ENCODE data around the gene RPS6KB2. TPM values are rescaled to one million over a fixed set of nuclear protein-coding genes. Genes with fewer than 3 reads are reported as not detected.

Gene RPS6KB2
- total and polyA plus RNA-seq, 2 of the 4 experiments (the other 2 are of a cell fraction), result 50.7 to 58.4 TPM

DNA sequence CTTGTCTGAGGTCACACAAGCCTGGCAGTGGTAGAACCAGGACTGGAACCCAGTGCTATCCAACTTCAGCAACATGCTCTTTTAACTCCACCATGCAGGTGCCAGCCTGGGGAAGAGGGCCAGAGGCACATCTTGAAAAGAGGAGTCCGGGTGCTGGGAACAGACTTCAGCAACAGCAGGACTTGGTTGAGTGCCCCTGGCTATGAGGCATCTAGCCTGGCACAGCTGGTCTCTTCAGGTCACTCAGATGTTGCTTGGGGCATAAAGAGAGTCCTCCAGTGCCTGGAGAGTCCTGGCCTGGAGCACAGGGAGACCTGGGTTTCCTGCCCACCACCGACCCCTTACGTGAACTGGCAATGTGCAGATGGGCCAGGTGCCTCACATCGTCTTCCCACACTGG is 49.8 kb upstream of the RPS6KB2 start:
- no peak overlapping the region for H3K14ac ChIP-seq (replicated peaks; ENCODE audit: low read depth, low read length)
- peak overlapping the region; percentile 93 for H2AK5ac ChIP-seq (ENCODE audit: low read depth, low read length)
- peak overlapping the region; percentile 81 for H2AFZ ChIP-seq (replicated peaks; ENCODE audit: low read length, poor library complexity)
- H2BK5ac ChIP-seq (ENCODE audit: low read depth, low read length, poor library complexity, severe bottlenecking), result no peak overlapping the region
- ChIA-PET CTCF (interaction anchor here (1.2 to 7.8 kb wide), 2 partner anchors 25 to 32 kb away, joined by 4 to 128 read pairs; partner anchors contain the start of gene POLD4), POLR2A (ENCODE audit: unreplicated experiment) (interaction anchor here (1.2 kb wide), 1 partner anchor 26 kb away, joined by 3 read pairs; no protein-coding TSS in a partner anchor)
- no peak overlapping the region for H3K56ac ChIP-seq (ENCODE audit: extremely low read depth, insufficient read depth, low read length)
- no peak overlapping the region for H3K9ac ChIP-seq (ENCODE audit: low read depth, low read length)
- no TSS peak for BruUV-seq (replicated peaks)
- intact Hi-C loops (cut with micrococcal nuclease) (no loop called here), in situ Hi-C loops (cut with MboI; ENCODE audit: low sequenced_read_pairs) (no loop called here), dilution Hi-C loops (cut with HindIII; ENCODE audit: low sequenced_read_pairs, unreplicated experiment) (no loop called here)
- TF ChIP-seq POLR2A (IDR thresholded peaks at IDR 0.05; ENCODE audit: low read depth, low read length) (no peak), RAD21 (IDR thresholded peaks at IDR 0.05; ENCODE audit: low read length) (no peak), MAZ (IDR thresholded peaks at IDR 0.05; ENCODE audit: borderline replicate concordance, low read depth, low read length) (no peak), RFX5 (IDR thresholded peaks at IDR 0.05; ENCODE audit: low read depth, low read length) (no peak), SMC3 (IDR thresholded peaks at IDR 0.05; ENCODE audit: low read depth, low read length) (no peak), FOS (IDR thresholded peaks at IDR 0.05; ENCODE audit: low read depth, low read length) (no peak), RCOR1 (IDR thresholded peaks at IDR 0.05; ENCODE audit: insufficient replicate concordance, low read length) (no peak), MAFK (IDR thresholded peaks at IDR 0.05; ENCODE audit: low read depth, low read length) (no peak), MXI1 (IDR thresholded peaks at IDR 0.05; ENCODE audit: borderline replicate concordance, low read depth, low read length) (no peak), NFE2L2 (IDR thresholded peaks at IDR 0.05; ENCODE audit: low read depth, low read length) (no peak)
- TF ChIP-seq, protein P1, sequence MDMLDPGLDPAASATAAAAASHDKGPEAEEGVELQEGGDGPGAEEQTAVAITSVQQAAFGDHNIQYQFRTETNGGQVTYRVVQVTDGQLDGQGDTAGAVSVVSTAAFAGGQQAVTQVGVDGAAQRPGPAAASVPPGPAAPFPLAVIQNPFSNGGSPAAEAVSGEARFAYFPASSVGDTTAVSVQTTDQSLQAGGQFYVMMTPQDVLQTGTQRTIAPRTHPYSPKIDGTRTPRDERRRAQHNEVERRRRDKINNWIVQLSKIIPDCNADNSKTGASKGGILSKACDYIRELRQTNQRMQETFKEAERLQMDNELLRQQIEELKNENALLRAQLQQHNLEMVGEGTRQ (IDR thresholded peaks at IDR 0.05; ENCODE audit: low read depth, low read length), result no peak
- TF ChIP-seq, protein P2, sequence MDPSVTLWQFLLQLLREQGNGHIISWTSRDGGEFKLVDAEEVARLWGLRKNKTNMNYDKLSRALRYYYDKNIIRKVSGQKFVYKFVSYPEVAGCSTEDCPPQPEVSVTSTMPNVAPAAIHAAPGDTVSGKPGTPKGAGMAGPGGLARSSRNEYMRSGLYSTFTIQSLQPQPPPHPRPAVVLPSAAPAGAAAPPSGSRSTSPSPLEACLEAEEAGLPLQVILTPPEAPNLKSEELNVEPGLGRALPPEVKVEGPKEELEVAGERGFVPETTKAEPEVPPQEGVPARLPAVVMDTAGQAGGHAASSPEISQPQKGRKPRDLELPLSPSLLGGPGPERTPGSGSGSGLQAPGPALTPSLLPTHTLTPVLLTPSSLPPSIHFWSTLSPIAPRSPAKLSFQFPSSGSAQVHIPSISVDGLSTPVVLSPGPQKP (IDR thresholded peaks at IDR 0.05; ENCODE audit: borderline replicate concordance, low read depth, low read length), result no peak
- TF ChIP-seq, protein P3, sequence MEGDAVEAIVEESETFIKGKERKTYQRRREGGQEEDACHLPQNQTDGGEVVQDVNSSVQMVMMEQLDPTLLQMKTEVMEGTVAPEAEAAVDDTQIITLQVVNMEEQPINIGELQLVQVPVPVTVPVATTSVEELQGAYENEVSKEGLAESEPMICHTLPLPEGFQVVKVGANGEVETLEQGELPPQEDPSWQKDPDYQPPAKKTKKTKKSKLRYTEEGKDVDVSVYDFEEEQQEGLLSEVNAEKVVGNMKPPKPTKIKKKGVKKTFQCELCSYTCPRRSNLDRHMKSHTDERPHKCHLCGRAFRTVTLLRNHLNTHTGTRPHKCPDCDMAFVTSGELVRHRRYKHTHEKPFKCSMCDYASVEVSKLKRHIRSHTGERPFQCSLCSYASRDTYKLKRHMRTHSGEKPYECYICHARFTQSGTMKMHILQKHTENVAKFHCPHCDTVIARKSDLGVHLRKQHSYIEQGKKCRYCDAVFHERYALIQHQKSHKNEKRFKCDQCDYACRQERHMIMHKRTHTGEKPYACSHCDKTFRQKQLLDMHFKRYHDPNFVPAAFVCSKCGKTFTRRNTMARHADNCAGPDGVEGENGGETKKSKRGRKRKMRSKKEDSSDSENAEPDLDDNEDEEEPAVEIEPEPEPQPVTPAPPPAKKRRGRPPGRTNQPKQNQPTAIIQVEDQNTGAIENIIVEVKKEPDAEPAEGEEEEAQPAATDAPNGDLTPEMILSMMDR (conservative IDR thresholded peaks at IDR 0.05; ENCODE audit: low read depth, low read length), result no peak
- no peaks in the 10 kb centered on the region for H4K20me1 ChIP-seq (ENCODE audit: insufficient read depth, low read length)
- no peak for DNase-seq
- H4K5ac ChIP-seq (ENCODE audit: low read depth, low read length), result no peak overlapping the region
- no peaks in the 10 kb centered on the region for H3K27me3 ChIP-seq (ENCODE audit: control insufficient read depth, insufficient read depth, low read length)
- H2BK120ac ChIP-seq (ENCODE audit: low read depth, low read length), result peak overlapping the region; percentile 36; the same call in 1 of the 2 replicates
- no peak overlapping the region for H3K18ac ChIP-seq (ENCODE audit: low read depth, low read length)
- no peak overlapping the region for H3K4me3 ChIP-seq (ENCODE audit: insufficient read depth, low read depth, low read length)
- H3K79me1 ChIP-seq (ENCODE audit: low read depth in 1 of 2, low read length in 2 of 2), result 0 out of 4 replicates have a peak, but pooled peaks cover 0 to 4% of the 10 kb centered on the region in 2 experiments
- no peaks in the 10 kb centered on the region for H3K36me3 ChIP-seq (ENCODE audit: control insufficient read depth, insufficient read depth, low read length)
- H3K9me3 ChIP-seq (ENCODE audit: control insufficient read depth, insufficient read depth, low read length), result no peaks in the 10 kb centered on the region
- H2BK20ac ChIP-seq (ENCODE audit: low read depth, low read length), result peak overlapping the region; percentile 58
- H3K9me1 ChIP-seq (ENCODE audit: insufficient read depth, low read length), result peaks cover 8% of the 10 kb centered on the region
- no peak overlapping the region for H3K27ac ChIP-seq (ENCODE audit: insufficient read depth, low read length)
- 0 out of 2 replicates have a peak overlapping the region, but pooled peaks have one; percentile 80 for H4K91ac ChIP-seq (ENCODE audit: insufficient read depth, low read depth, low read length)
- H2BK15ac ChIP-seq (ENCODE audit: low read depth, low read length), result peak overlapping the region; percentile 61; the same call in 1 of the 3 replicates
- peak overlapping the region in 1 of 2 experiments; percentile 7; a peak in 1 of 4 replicates for H4K8ac ChIP-seq (ENCODE audit: low read depth in 2 of 2, low read length in 2 of 2)
- no peak overlapping the region for H3K4me2 ChIP-seq (ENCODE audit: low read depth, low read length)
- H2AK9ac ChIP-seq (replicated peaks; ENCODE audit: low read depth, low read length, poor library complexity), result peak overlapping the region; percentile 38
- WGBS, 2 experiments (ENCODE audit: extremely low coverage in 2 of 2, insufficient read length in 1 of 2), result 100% methylated on average over 2 of the region's 4 CpGs; no CpG with 5 or more reads in 1 of the 2 experiments
- no peak overlapping the region for H3K23ac ChIP-seq (ENCODE audit: low read depth, low read length)
- H3K4me1 ChIP-seq (ENCODE audit: control insufficient read depth, insufficient read depth, low read length), result peaks cover 24% of the 10 kb centered on the region
- no peak for ATAC-seq (ENCODE audit: low read depth)
- H3K4ac ChIP-seq (ENCODE audit: low read depth, low read length), result peak overlapping the region; percentile 84
